ENCODE results near the gene MYO1E.
"Not testable (repeated sequence)": the region's sequence is repeated elsewhere in the genome, so short reads cannot be mapped to it uniquely, and the experiment has no call there.

Gene MYO1E

GRCh38 chr15:59180945-59181600 lies 191.6 kb downstream of the MYO1E start:
- no peak for DNase-seq

GRCh38 chr15:59179717-59180116 lies 193.0 kb downstream of the MYO1E start:
- no peak for DNase-seq

GRCh38 chr15:59178151-59178695 lies 194.4 kb downstream of the MYO1E start:
- no peak for DNase-seq

- no peak for DNase-seq
Observed at GRCh38 chr15:59177317-59177660, 195.4 kb downstream of the MYO1E start.

GRCh38 chr15:59176653-59177316 lies 195.9 kb downstream of the MYO1E start:
- DNase-seq: no peak

GRCh38 chr15:59174835-59175831 lies 197.5 kb downstream of the MYO1E start:
- DNase-seq: no peak

GRCh38 chr15:59174151-59174834 lies 198.4 kb downstream of the MYO1E start:
- no peak for DNase-seq

GRCh38 chr15:59173194-59173593 lies 199.5 kb downstream of the MYO1E start:
- no peak for DNase-seq

GRCh38 chr15:59172289-59172901 lies 200.3 kb downstream of the MYO1E start:
- no peak for DNase-seq

- DNase-seq: no peak
Observed at GRCh38 chr15:59171067-59171397, 201.6 kb downstream of the MYO1E start.

- no peak for DNase-seq
Observed at GRCh38 chr15:59170295-59171066, 202.2 kb downstream of the MYO1E start.

- DNase-seq: no peak
Observed at GRCh38 chr15:59169251-59169708, 203.4 kb downstream of the MYO1E start.

- no peak for DNase-seq
Observed at GRCh38 chr15:59168536-59168935, 204.1 kb downstream of the MYO1E start.

- no peak for DNase-seq
Observed at GRCh38 chr15:59166601-59167265, 205.9 kb downstream of the MYO1E start.

- no peak for DNase-seq
Observed at GRCh38 chr15:59166166-59166565, 206.5 kb downstream of the MYO1E start.

GRCh38 chr15:59165726-59166125 lies 206.9 kb downstream of the MYO1E start:
- no peak for DNase-seq

- DNase-seq: not testable (repeated sequence)
Observed at GRCh38 chr15:59162080-59162479, 210.6 kb downstream of the MYO1E start.

GRCh38 chr15:59160880-59161593 lies 211.6 kb downstream of the MYO1E start:
- DNase-seq: no peak

GRCh38 chr15:59159210-59159609 lies 213.5 kb downstream of the MYO1E start:
- no peak for DNase-seq

GRCh38 chr15:59158701-59159034 lies 214.0 kb downstream of the MYO1E start:
- DNase-seq: no peak

Data from effector CD4-positive, alpha-beta T cell (primary cell).